ENCODE results near the gene TMEM119.

The TMEM119 gene

GRCh38 chr12:108585864-108586263, 12.0 kb downstream of the TMEM119 start:
- no peaks in the 10 kb centered on the region for H3K36me3 Mint-ChIP-seq (ENCODE audit: low read depth)
- no peaks in the 10 kb centered on the region for H3K27me3 Mint-ChIP-seq (ENCODE audit: low read depth)
- no peak overlapping the region for H3K4me3 Mint-ChIP-seq
- TF ChIP-seq CTCF (IDR thresholded peaks at IDR 0.05; ENCODE audit: unreplicated experiment in 3 of 3), result no peak
- H3K9me3 Mint-ChIP-seq, result no peaks in the 10 kb centered on the region
- H3K4me1 Mint-ChIP-seq, result peaks cover 66% of the 10 kb centered on the region
- H3K27ac Mint-ChIP-seq, result peak overlapping the region; percentile 30 to 76 (median 45)

GRCh38 chr12:108584456-108585065, 13.3 kb downstream of the TMEM119 start:
- Mint-ChIP-seq H3K9me3 (no peaks in the 10 kb centered on the region), H3K36me3 (ENCODE audit: low read depth) (no peaks in the 10 kb centered on the region), H3K4me1 (peaks cover 66% of the 10 kb centered on the region)

GRCh38 chr12:108583991-108584390, 13.9 kb downstream of the TMEM119 start:
- H3K27ac Mint-ChIP-seq, result peak overlapping the region; percentile 67 to 87 (median 77)
- peaks cover 66% of the 10 kb centered on the region for H3K4me1 Mint-ChIP-seq
- no peak overlapping the region for H3K4me3 Mint-ChIP-seq
- H3K27me3 Mint-ChIP-seq (ENCODE audit: low read depth), result no peaks in the 10 kb centered on the region
- H3K9me3 Mint-ChIP-seq, result no peaks in the 10 kb centered on the region
- H3K36me3 Mint-ChIP-seq (ENCODE audit: low read depth), result no peaks in the 10 kb centered on the region
- no peak for TF ChIP-seq CTCF (IDR thresholded peaks at IDR 0.05; ENCODE audit: unreplicated experiment in 3 of 3)

More at GRCh38 chr12:108584456-108585065, 13.3 kb downstream of the TMEM119 start:
- TF ChIP-seq CTCF (IDR thresholded peaks at IDR 0.05; ENCODE audit: unreplicated experiment in 3 of 3), result no peak
- no peaks in the 10 kb centered on the region for H3K27me3 Mint-ChIP-seq (ENCODE audit: low read depth)
- peak overlapping the region in 1 of 3 experiments; percentile 22 for H3K4me3 Mint-ChIP-seq
- peak overlapping the region; percentile 67 to 87 (median 77) for H3K27ac Mint-ChIP-seq

GRCh38 chr12:108582978-108583770, 14.7 kb downstream of the TMEM119 start:
- H3K27ac Mint-ChIP-seq, result peak overlapping the region; percentile 67 to 87 (median 77)
- peaks cover 66% of the 10 kb centered on the region for H3K4me1 Mint-ChIP-seq
- peak overlapping the region in 1 of 3 experiments; percentile 54 for H3K4me3 Mint-ChIP-seq
- H3K27me3 Mint-ChIP-seq (ENCODE audit: low read depth), result no peaks in the 10 kb centered on the region
- no peak for TF ChIP-seq CTCF (IDR thresholded peaks at IDR 0.05; ENCODE audit: unreplicated experiment in 3 of 3)
- H3K36me3 Mint-ChIP-seq (ENCODE audit: low read depth), result no peaks in the 10 kb centered on the region
- H3K9me3 Mint-ChIP-seq, result no peaks in the 10 kb centered on the region

GRCh38 chr12:108582509-108582908, 15.4 kb downstream of the TMEM119 start:
- TF ChIP-seq CTCF (IDR thresholded peaks at IDR 0.05; ENCODE audit: unreplicated experiment in 3 of 3), result no peak
- Mint-ChIP-seq H3K4me1 (peaks cover 61% of the 10 kb centered on the region), H3K9me3 (no peaks in the 10 kb centered on the region), H3K27ac (peak overlapping the region; percentile 67 to 87 (median 77)), H3K4me3 (no peak overlapping the region), H3K27me3 (ENCODE audit: low read depth) (no peaks in the 10 kb centered on the region), H3K36me3 (ENCODE audit: low read depth) (no peaks in the 10 kb centered on the region)

Measured in nephron (organoid).